Type B pancreatic cell (in vitro differentiated cells): ENCODE data around the gene PPP1R16B. TPM values are rescaled to one million over a fixed set of nuclear protein-coding genes. Genes with fewer than 3 reads are reported as not detected.

Source experiments
- DNase-seq: peaks from one replicate; pipeline ENCODE4 v3.0.0; 2021; ENCODE audit warnings: mixed read lengths; ENCODE audit not compliant: unreplicated experiment; ENCODE audit errors: extremely low spot score
- H3K27ac Mint-ChIP-seq: 2 replicates; pipeline ENCODE4 v1.8.0; 2021; ENCODE audit warnings: mild to moderate bottlenecking, mixed read lengths
- H3K27me3 Mint-ChIP-seq: 2 replicates; pipeline ENCODE4 v1.8.0; 2021; ENCODE audit warnings: mixed read lengths
- H3K36me3 Mint-ChIP-seq: 2 replicates; pipeline ENCODE4 v1.8.0; 2021; ENCODE audit warnings: mixed read lengths
- H3K4me1 Mint-ChIP-seq: one replicate; pipeline ENCODE4 v1.8.0; 2021; ENCODE audit warnings: mixed read lengths; ENCODE audit not compliant: unreplicated experiment
- H3K4me3 Mint-ChIP-seq: 2 replicates; pipeline ENCODE4 v1.8.0; 2021; ENCODE audit warnings: mild to moderate bottlenecking, mixed read lengths
- H3K9me3 Mint-ChIP-seq: 2 replicates; pipeline ENCODE4 v1.8.0; 2021; ENCODE audit warnings: mixed read lengths
- total RNA-seq: library from RNA; stranded (reverse); gene quantifications from 2 replicates; pipeline ENCODE4 v1.2.1, GENCODE V29; 2021; ENCODE audit warnings: low replicate concordance
- TF ChIP-seq, protein P1 (sequence below): fragments of 200-600 bp; sonication (generic); conservative IDR thresholded peaks from 2 replicates; pipeline ENCODE4 v1.5.0; 2021; ENCODE audit warnings: antibody characterized with exemption, mild to moderate bottlenecking

PPP1R16B gene
- total RNA-seq, 1 donor from 2014 or later = 0.31 TPM

DNA sequence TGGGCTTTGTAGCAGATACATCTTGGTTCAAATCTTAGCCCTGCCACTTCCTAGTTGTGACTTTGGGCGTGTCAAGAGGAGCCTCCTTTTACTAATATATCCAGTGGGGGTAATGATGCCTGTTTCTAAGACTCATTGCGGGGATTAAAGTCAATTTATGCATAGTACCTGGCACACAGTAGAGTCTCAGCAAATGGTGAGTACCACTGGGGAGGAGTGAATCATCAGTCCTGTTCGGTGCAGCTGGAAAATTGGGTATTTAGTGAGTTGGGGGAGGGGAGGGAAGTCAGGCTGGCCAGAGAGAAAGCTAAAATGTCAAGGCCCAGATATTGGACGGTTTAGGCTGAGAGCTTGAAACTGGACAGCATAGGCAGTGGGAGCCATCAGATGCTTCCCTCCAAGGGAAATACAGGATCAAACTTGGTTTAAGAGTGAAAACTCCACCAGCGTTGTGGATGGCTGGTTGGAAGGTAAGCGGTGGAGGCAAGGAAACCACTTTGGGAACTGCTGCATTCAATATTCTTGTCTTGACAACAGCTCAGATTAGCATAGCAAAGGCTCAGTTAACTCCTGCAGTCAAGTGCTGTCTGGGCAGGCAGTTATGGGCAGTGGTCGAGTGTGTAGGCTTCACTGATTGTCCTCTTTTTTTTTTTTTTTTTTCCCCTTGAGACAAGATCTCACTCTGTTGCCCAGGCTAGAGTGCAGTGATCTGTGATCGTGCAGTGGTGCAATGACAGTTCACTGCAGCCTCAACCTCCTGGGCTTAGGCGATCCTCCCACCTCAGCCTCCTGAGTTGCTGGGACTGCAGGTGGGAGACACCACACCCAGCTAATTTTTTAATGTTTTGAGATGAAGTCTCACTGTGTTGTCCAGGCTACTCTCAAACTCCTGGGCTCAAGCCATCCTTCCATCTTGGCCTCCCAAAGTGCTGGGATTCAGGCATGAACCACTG, 12.9 kb downstream of the PPP1R16B start:
- DNase-seq = no peak
- Mint-ChIP-seq H3K9me3 (peaks cover 6% of the 10 kb centered on the region), H3K4me1 (no peaks in the 10 kb centered on the region), H3K27me3 (peaks cover 35% of the 10 kb centered on the region), H3K4me3 (no peak overlapping the region), H3K27ac (no peak overlapping the region), H3K36me3 (no peaks in the 10 kb centered on the region)
- TF ChIP-seq, protein P1, sequence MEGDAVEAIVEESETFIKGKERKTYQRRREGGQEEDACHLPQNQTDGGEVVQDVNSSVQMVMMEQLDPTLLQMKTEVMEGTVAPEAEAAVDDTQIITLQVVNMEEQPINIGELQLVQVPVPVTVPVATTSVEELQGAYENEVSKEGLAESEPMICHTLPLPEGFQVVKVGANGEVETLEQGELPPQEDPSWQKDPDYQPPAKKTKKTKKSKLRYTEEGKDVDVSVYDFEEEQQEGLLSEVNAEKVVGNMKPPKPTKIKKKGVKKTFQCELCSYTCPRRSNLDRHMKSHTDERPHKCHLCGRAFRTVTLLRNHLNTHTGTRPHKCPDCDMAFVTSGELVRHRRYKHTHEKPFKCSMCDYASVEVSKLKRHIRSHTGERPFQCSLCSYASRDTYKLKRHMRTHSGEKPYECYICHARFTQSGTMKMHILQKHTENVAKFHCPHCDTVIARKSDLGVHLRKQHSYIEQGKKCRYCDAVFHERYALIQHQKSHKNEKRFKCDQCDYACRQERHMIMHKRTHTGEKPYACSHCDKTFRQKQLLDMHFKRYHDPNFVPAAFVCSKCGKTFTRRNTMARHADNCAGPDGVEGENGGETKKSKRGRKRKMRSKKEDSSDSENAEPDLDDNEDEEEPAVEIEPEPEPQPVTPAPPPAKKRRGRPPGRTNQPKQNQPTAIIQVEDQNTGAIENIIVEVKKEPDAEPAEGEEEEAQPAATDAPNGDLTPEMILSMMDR = no peak

DNA sequence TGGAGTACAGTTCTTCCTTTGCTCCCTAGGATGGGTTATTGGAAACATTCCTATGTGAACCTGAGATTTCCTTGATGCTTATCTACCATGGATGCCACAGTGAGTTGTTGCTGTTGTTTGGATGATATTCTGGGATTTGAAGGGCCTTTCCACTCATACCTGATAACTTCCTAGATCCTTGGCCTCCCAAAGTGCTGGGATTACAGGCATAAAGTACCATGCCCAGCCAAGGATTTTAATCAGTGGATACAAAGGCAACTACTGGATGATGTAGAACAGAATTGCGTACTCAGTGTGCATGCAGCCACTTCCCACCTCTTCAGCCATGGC, 20.0 kb downstream of the PPP1R16B start:
- peaks cover 6% of the 10 kb centered on the region for H3K9me3 Mint-ChIP-seq
- H3K27me3 Mint-ChIP-seq = peaks cover 24% of the 10 kb centered on the region
- peaks cover 28% of the 10 kb centered on the region for H3K4me1 Mint-ChIP-seq
- TF ChIP-seq, protein P1 = no peak
- no peak overlapping the region for H3K4me3 Mint-ChIP-seq
- no peak overlapping the region for H3K27ac Mint-ChIP-seq
- no peaks in the 10 kb centered on the region for H3K36me3 Mint-ChIP-seq
- no peak for DNase-seq

DNA sequence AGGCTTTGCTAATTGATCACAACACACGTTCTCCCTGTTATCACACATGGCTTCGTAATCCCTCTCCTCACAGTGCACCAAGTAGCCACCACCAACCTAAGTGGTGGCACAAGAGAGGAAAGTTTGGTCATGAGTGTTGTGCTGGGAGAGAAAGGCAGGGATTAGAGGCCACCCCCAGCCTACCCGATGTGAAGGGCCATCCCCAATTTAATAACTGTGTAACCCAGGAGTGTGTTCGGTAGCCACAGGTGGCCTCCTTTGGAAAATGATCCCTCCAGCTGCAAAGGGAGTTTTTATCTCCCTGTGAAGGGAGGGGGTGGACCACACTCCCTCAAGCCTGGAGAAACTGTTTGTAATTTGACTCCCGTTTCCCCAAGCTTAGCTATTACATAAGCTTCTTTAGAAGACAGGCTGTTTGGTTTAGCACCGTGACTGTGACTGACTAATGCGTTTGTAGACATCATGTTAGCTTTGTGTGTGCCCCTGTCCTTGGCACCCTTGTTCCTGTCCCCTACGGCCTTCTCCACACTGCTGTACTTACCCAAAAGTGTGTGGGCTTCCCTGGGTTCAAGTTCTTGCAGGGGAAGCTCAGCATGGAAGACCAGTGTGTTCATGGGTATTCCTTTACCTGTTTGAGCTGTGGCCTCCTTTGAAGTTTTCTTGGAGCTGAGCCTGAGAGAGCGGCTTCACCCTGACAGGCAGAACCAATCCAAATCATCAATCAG, 20.6 kb downstream of the PPP1R16B start:
- Mint-ChIP-seq H3K27ac (no peak overlapping the region), H3K36me3 (no peaks in the 10 kb centered on the region), H3K4me1 (peaks cover 28% of the 10 kb centered on the region), H3K27me3 (peaks cover 23% of the 10 kb centered on the region), H3K4me3 (no peak overlapping the region), H3K9me3 (peaks cover 5% of the 10 kb centered on the region)
- TF ChIP-seq, protein P1 = no peak
- no peak for DNase-seq

DNA sequence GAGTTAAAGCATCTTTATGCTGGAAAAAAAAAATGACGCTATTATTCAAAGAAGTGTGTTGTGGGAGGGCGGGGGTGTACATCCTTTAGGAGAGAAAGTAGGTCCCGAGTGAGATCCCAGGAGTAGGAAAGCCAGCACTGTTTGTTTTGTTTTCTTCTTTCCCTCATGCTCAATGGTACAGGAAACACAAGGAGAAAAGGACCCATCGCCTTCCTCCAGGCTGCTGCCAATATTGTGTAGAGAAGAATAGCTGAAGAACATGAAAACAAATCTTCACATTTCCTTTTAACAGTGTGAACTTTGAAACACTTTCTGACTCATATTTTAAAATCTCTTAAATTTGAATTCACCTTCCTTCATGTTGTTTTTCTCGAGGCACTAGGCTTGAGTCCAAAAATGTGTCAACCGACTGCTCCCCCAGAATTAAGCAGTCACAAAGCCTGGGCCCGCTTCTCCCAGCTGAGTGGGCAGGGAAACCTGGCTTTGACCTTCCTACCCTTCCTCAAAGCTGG, 22.3 kb downstream of the PPP1R16B start:
- no peak for DNase-seq
- no peaks in the 10 kb centered on the region for H3K36me3 Mint-ChIP-seq
- no peak overlapping the region for H3K27ac Mint-ChIP-seq
- H3K9me3 Mint-ChIP-seq = no peaks in the 10 kb centered on the region
- TF ChIP-seq, protein P1 = no peak
- peaks cover 28% of the 10 kb centered on the region for H3K4me1 Mint-ChIP-seq
- no peak overlapping the region for H3K4me3 Mint-ChIP-seq
- H3K27me3 Mint-ChIP-seq = peaks cover 19% of the 10 kb centered on the region

DNA sequence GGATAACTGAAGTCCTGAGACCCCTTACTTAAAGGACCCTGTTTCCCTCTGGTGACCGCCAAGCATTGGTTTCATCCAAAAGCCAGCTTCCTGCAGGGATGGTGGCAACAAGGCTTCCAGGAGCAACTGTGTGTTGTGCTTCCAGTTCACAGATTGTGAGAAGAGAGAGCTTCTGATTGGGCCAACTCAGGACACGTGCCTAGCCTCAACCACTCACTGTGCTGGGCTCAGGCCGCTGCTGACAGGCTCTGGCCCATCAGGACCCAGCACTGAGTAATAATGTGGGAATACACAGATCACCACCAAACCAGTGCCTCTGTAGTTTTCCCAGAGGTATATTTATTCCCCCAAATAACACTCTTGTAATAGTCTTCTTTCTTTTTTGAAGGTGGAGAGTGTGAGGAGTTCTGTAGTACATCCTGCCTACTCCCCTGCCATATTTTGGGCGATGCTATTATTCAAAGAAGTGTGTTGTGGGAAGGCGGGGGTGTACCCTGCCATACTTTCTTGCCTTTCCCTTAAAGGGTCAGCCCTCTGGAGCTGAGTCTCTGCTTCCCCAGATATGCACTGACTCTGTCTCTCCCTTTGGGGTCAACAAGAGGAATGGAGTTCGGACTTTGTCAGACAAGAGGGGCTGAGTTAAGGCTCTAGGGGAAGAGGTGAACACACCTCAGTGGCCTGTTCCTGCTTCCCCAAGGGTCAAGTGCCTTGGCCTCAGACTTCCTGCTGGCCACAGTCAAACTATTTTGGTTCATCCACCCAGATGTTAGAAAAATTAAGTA, 23.2 kb downstream of the PPP1R16B start:
- Mint-ChIP-seq H3K27ac (no peak overlapping the region), H3K4me3 (no peak overlapping the region), H3K27me3 (peaks cover 21% of the 10 kb centered on the region), H3K9me3 (no peaks in the 10 kb centered on the region), H3K4me1 (peaks cover 28% of the 10 kb centered on the region), H3K36me3 (no peaks in the 10 kb centered on the region)
- TF ChIP-seq, protein P1 = no peak
- no peak for DNase-seq
